Measurements from ENCODE around the gene MAPK14. TPM values are rescaled to one million over a fixed set of nuclear protein-coding genes. Genes with fewer than 3 reads are reported as not detected.

The MAPK14 gene
- total and polyA plus RNA-seq, 2 of the 4 experiments (the other 2 are of a cell fraction), result 28.4 to 74.4 TPM

DNA sequence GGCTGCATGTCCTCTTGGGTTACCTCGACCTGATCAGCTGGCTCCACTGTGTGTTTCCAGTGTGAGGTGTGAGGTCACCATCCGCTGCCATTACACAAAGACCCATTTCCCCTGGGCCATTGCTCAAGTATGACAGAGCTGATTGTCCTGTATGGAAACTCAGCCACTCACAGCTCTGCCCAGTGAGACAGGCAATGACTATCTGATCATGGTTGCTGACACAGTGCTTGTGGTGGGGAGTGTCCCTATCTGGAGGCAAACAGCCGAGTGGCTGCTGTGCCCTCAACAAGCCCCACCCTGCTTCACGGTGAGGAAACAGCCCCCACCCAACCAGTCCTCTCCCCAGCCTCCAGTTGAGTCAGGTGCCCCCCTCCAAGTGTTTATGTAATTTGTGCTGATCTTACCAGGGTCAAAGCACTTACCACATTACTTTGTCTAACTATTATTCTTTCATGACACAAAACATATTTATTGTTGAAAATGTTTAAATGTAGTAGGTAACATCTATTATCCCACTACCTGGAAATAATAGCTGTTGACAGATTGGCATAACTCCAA lies 91.0 kb downstream of the MAPK14 start:
- H3K27ac ChIP-seq (ENCODE audit: insufficient read depth, low read length), result no peak overlapping the region

More for the DNA sequence above, 91.0 kb downstream of the MAPK14 start:
- Histone ChIP-seq H4K20me1 (ENCODE audit: insufficient read depth, low read length) (no peaks in the 10 kb centered on the region), H4K91ac (ENCODE audit: insufficient read depth, low read depth, low read length) (no peak overlapping the region), H3K4me2 (ENCODE audit: low read depth, low read length) (no peak overlapping the region), H3K18ac (ENCODE audit: low read depth, low read length) (no peak overlapping the region), H3K27me3 (ENCODE audit: control insufficient read depth, insufficient read depth, low read length) (no peaks in the 10 kb centered on the region), H3K9ac (ENCODE audit: low read depth, low read length) (no peak overlapping the region), H2AK9ac (replicated peaks; ENCODE audit: low read depth, low read length, poor library complexity) (no peak overlapping the region), H3K14ac (replicated peaks; ENCODE audit: low read depth, low read length) (no peak overlapping the region), H3K4me3 (ENCODE audit: insufficient read depth, low read depth, low read length) (no peak overlapping the region), H2AK5ac (ENCODE audit: low read depth, low read length) (no peak overlapping the region), H3K79me1 (ENCODE audit: low read depth in 1 of 2, low read length in 2 of 2) (no peaks in the 10 kb centered on the region; a peak in 1 of 4 replicates), H2BK20ac (ENCODE audit: low read depth, low read length) (no peak overlapping the region), H4K8ac (ENCODE audit: low read depth in 2 of 2, low read length in 2 of 2) (no peak overlapping the region), H2BK120ac (ENCODE audit: low read depth, low read length) (no peak overlapping the region), H3K23ac (ENCODE audit: low read depth, low read length) (no peak overlapping the region), H2BK15ac (ENCODE audit: low read depth, low read length) (no peak overlapping the region), H3K36me3 (ENCODE audit: control insufficient read depth, insufficient read depth, low read length) (peaks cover 2% of the 10 kb centered on the region; the same call in 1 of the 2 replicates), H3K9me1 (ENCODE audit: insufficient read depth, low read length) (peaks cover 7% of the 10 kb centered on the region; the same call in 1 of the 2 replicates), H2AFZ (replicated peaks; ENCODE audit: low read length, poor library complexity) (no peak overlapping the region), H3K4me1 (ENCODE audit: control insufficient read depth, insufficient read depth, low read length) (peaks cover 6% of the 10 kb centered on the region), H3K4ac (ENCODE audit: low read depth, low read length) (no peak overlapping the region), H3K9me3 (ENCODE audit: control insufficient read depth, insufficient read depth, low read length) (no peaks in the 10 kb centered on the region), H2BK5ac (ENCODE audit: low read depth, low read length, poor library complexity, severe bottlenecking) (no peak overlapping the region), H4K5ac (ENCODE audit: low read depth, low read length) (no peak overlapping the region), H3K56ac (ENCODE audit: extremely low read depth, insufficient read depth, low read length) (no peak overlapping the region)
- no peak for TF ChIP-seq RCOR1 (IDR thresholded peaks at IDR 0.05; ENCODE audit: insufficient replicate concordance, low read length)
- TF ChIP-seq POLR2A (IDR thresholded peaks at IDR 0.05; ENCODE audit: low read depth, low read length), result no peak
- no peak for TF ChIP-seq FOS (IDR thresholded peaks at IDR 0.05; ENCODE audit: low read depth, low read length)
- no peak for TF ChIP-seq MAFK (IDR thresholded peaks at IDR 0.05; ENCODE audit: low read depth, low read length)
- TF ChIP-seq CHD1 (IDR thresholded peaks at IDR 0.05; ENCODE audit: low read depth, low read length), result no peak
- dilution Hi-C loops (cut with HindIII; ENCODE audit: low sequenced_read_pairs, unreplicated experiment) (no loop called here), intact Hi-C loops (cut with micrococcal nuclease) (no loop called here), in situ Hi-C loops (cut with MboI; ENCODE audit: low sequenced_read_pairs) (no loop called here)
- CTCF ChIA-PET, result interaction anchor here (0.7 to 1.0 kb wide), 2 partner anchors 24 to 200 kb away, joined by 3 read pairs; no protein-coding TSS in a partner anchor
- no peak for DNase-seq
- ATAC-seq (ENCODE audit: low read depth), result no peak; the same call in 1 of the 2 replicates
- no TSS peak for BruUV-seq (replicated peaks)
- POLR2A ChIA-PET (ENCODE audit: unreplicated experiment), result no interaction called here
- no CpG with 5 or more reads among the region's 4 CpGs for WGBS, 2 experiments (ENCODE audit: extremely low coverage in 2 of 2, insufficient read length in 1 of 2)
